ENCODE measurements around the gene SULT2B1. TPM values are rescaled to one million over a fixed set of nuclear protein-coding genes. Genes with fewer than 3 reads are reported as not detected.
"Not testable (repeated sequence)": the region's sequence is repeated elsewhere in the genome, so short reads cannot be mapped to it uniquely, and the experiment has no call there.

SULT2B1 gene
- polyA plus RNA-seq, 1 donor from 2014 or later = not detected

DNA sequence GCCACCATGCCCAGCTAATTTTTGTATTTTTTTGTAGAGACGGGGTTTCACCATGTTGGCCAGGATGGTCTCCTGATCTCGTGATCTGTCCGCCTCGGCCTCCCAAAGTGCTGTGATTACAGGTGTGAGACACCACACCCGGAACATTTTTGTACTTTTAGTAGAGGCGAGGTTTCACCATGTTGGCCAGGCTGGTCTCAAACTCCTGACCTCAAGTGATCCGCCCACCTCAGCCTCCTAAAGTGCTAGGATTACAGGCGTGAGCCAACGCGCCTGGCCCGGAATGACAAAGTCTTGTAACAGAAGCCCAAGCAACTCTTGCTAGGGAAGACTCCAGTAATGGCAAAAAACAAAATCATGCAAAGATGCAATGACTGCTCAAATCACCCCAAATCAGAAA is 80.3 kb downstream of the SULT2B1 start:
- H3K9me2 ChIP-seq (ENCODE audit: insufficient read depth, low read length); H3K27me3 ChIP-seq (ENCODE audit: insufficient read depth, low read depth, low read length); H2AFZ ChIP-seq (ENCODE audit: low read depth, low read length); H3K4me3 ChIP-seq (ENCODE audit: low read length); H3K9me3 ChIP-seq (ENCODE audit: low read length); H3K9ac ChIP-seq (ENCODE audit: low read length); H3F3A ChIP-seq (ENCODE audit: insufficient read depth, low read length, poor library complexity, severe bottlenecking); H3K36me3 ChIP-seq (ENCODE audit: insufficient read depth, low read length); H3K79me2 ChIP-seq (replicated peaks; ENCODE audit: insufficient read depth, low read length); H4K20me1 ChIP-seq (ENCODE audit: insufficient read depth); H3K27ac ChIP-seq (ENCODE audit: low read length); H3K4me2 ChIP-seq (ENCODE audit: low read length): not testable (repeated sequence)

DNA sequence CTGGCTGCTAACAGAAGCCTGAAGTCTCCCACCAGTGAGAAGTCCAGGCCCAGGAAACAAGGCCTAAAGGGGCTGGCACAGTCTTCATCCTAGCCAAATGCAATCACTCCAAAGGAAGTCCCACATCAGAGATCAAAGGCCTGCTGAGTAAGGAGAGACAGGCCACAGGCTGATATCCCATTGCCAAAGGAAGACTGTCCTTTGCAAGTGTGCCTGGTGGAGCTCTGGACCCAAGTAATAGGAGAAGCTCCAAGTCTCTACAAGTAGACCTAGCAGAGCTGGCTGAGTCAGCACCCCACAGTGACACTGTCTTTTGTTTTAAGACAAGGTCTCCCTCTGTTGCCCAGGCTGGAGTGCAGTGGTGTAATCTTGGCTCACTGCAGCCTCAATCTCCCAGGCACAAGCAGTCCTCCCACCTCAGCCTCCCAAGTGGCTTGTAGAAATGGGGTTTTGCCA is 80.7 kb downstream of the SULT2B1 start:
- TF ChIP-seq, protein P1, sequence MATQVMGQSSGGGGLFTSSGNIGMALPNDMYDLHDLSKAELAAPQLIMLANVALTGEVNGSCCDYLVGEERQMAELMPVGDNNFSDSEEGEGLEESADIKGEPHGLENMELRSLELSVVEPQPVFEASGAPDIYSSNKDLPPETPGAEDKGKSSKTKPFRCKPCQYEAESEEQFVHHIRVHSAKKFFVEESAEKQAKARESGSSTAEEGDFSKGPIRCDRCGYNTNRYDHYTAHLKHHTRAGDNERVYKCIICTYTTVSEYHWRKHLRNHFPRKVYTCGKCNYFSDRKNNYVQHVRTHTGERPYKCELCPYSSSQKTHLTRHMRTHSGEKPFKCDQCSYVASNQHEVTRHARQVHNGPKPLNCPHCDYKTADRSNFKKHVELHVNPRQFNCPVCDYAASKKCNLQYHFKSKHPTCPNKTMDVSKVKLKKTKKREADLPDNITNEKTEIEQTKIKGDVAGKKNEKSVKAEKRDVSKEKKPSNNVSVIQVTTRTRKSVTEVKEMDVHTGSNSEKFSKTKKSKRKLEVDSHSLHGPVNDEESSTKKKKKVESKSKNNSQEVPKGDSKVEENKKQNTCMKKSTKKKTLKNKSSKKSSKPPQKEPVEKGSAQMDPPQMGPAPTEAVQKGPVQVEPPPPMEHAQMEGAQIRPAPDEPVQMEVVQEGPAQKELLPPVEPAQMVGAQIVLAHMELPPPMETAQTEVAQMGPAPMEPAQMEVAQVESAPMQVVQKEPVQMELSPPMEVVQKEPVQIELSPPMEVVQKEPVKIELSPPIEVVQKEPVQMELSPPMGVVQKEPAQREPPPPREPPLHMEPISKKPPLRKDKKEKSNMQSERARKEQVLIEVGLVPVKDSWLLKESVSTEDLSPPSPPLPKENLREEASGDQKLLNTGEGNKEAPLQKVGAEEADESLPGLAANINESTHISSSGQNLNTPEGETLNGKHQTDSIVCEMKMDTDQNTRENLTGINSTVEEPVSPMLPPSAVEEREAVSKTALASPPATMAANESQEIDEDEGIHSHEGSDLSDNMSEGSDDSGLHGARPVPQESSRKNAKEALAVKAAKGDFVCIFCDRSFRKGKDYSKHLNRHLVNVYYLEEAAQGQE (IDR thresholded peaks at IDR 0.05; ENCODE audit: borderline replicate concordance) = no peak
- TF ChIP-seq POLR2AphosphoS5 (IDR thresholded peaks at IDR 0.05) (no peak), EP300 (conservative IDR thresholded peaks at IDR 0.05; ENCODE audit: poor library complexity, severe bottlenecking) (no peak), MXI1 (conservative IDR thresholded peaks at IDR 0.05; ENCODE audit: poor library complexity, severe bottlenecking) (no peak), CTCF (IDR thresholded peaks at IDR 0.05; ENCODE audit: poor library complexity, severe bottlenecking) (no peak), TAF1 (IDR thresholded peaks at IDR 0.05; ENCODE audit: low read depth) (no peak), EZH2 (IDR thresholded peaks at IDR 0.05; ENCODE audit: borderline replicate concordance, insufficient read depth, low read length, poor library complexity, severe bottlenecking) (no peak), RAD21 (conservative IDR thresholded peaks at IDR 0.05) (no peak), SMC3 (conservative IDR thresholded peaks at IDR 0.05; ENCODE audit: poor library complexity) (no peak)
- H3K9ac ChIP-seq (ENCODE audit: low read length) = no peak overlapping the region
- H3K79me2 ChIP-seq (replicated peaks; ENCODE audit: insufficient read depth, low read length) = no peaks in the 10 kb centered on the region
- H3K36me3 ChIP-seq (ENCODE audit: insufficient read depth, low read length) = no peaks in the 10 kb centered on the region
- no peak overlapping the region for H3K27ac ChIP-seq (ENCODE audit: low read length)
- H4K20me1 ChIP-seq (ENCODE audit: insufficient read depth) = no peaks in the 10 kb centered on the region
- no peak overlapping the region for H2AFZ ChIP-seq (ENCODE audit: low read depth, low read length)
- H3K9me3 ChIP-seq (ENCODE audit: low read length) = no peaks in the 10 kb centered on the region
- H3F3A ChIP-seq (ENCODE audit: insufficient read depth, low read length, poor library complexity, severe bottlenecking) = no peaks in the 10 kb centered on the region
- no peak overlapping the region for H3K4me2 ChIP-seq (ENCODE audit: low read length)
- no peak overlapping the region for H3K4me3 ChIP-seq (ENCODE audit: low read length)
- no peaks in the 10 kb centered on the region for H3K9me2 ChIP-seq (ENCODE audit: insufficient read depth, low read length)
- H3K27me3 ChIP-seq (ENCODE audit: insufficient read depth, low read depth, low read length) = no peaks in the 10 kb centered on the region

Data from neural cell (in vitro differentiated cells).